Activated B cell treated with CpG ODN at 0.5 μM for 24 hours (primary cell): ENCODE measurements around the gene LIPC. TPM values are rescaled to one million over a fixed set of nuclear protein-coding genes. Genes with fewer than 3 reads are reported as not detected.

Experiments
- ATAC-seq: fragments of 200-7000 bp; cut with Tn5 transposase; one replicate; pipeline ENCODE4 v1.10.0; 2021; ENCODE audit warnings: low read depth, mild to moderate bottlenecking, moderate library complexity
- CTCF ChIA-PET: fragments of 350-600 bp; sonication (Branson Sonifier 250); formaldehyde crosslinking; loops from one replicate; lab custom pipeline; 2021; ENCODE audit warnings: antibody characterized with exemption; lab: Charles Lee
- POLR2A ChIA-PET: fragments of 350-600 bp; sonication (Branson Sonifier 250); formaldehyde crosslinking; loops from one replicate; lab custom pipeline; 2021; ENCODE audit warnings: antibody characterized with exemption; lab: Charles Lee
- DNase-seq: peaks from one replicate; pipeline ENCODE4 v3.0.0; 2022
- H3K27ac Mint-ChIP-seq: one replicate; pipeline ENCODE4 v1.8.0; 2020; ENCODE audit warnings: mixed read lengths
- H3K27me3 Mint-ChIP-seq: one replicate; pipeline ENCODE4 v1.8.0; 2021; ENCODE audit warnings: mixed read lengths
- H3K36me3 Mint-ChIP-seq: one replicate; pipeline ENCODE4 v1.8.0; 2021; ENCODE audit warnings: low read depth, mixed read lengths
- H3K4me1 Mint-ChIP-seq: one replicate; pipeline ENCODE4 v1.8.0; 2021; ENCODE audit warnings: mixed read lengths
- H3K4me3 Mint-ChIP-seq: one replicate; pipeline ENCODE4 v1.8.0; 2020; ENCODE audit warnings: mild to moderate bottlenecking, mixed read lengths
- H3K9me3 Mint-ChIP-seq: one replicate; pipeline ENCODE4 v1.8.0; 2020; ENCODE audit warnings: mixed read lengths
- CTCF ChIP-seq: fragments of 200-600 bp; IDR thresholded peaks from one replicate; pipeline ENCODE4 v1.8.0; 2022; ENCODE audit warnings: antibody characterized with exemption, mild to moderate bottlenecking
- intact Hi-C: fragments of 100-400 bp; cut with micrococcal nuclease; formaldehyde crosslinking; loops from one replicate; pipeline ENCODE4 v1.15.1; 2024
- total RNA-seq: library from RNA; stranded (reverse); gene quantifications from 2 replicates; pipeline ENCODE4 v1.2.3, GENCODE V29; 2022

Gene LIPC
- total RNA-seq, 1 donor from 2014 or later = not detected

- no peak for TF ChIP-seq CTCF
- Mint-ChIP-seq H3K36me3 (no peaks in the 10 kb centered on the region), H3K9me3 (no peaks in the 10 kb centered on the region), H3K4me1 (peaks cover 3% of the 10 kb centered on the region), H3K27me3 (peaks cover 5% of the 10 kb centered on the region), H3K27ac (no peak overlapping the region), H3K4me3 (no peak overlapping the region)
- CTCF ChIA-PET = no interaction called here
- intact Hi-C loops = no loop called here
- ATAC-seq (no peak), DNase-seq (no peak)
- POLR2A ChIA-PET = no interaction called here
These were observed 43.0 kb downstream of the LIPC start for GRCh38 chr15:58474741-58475323.

DNA sequence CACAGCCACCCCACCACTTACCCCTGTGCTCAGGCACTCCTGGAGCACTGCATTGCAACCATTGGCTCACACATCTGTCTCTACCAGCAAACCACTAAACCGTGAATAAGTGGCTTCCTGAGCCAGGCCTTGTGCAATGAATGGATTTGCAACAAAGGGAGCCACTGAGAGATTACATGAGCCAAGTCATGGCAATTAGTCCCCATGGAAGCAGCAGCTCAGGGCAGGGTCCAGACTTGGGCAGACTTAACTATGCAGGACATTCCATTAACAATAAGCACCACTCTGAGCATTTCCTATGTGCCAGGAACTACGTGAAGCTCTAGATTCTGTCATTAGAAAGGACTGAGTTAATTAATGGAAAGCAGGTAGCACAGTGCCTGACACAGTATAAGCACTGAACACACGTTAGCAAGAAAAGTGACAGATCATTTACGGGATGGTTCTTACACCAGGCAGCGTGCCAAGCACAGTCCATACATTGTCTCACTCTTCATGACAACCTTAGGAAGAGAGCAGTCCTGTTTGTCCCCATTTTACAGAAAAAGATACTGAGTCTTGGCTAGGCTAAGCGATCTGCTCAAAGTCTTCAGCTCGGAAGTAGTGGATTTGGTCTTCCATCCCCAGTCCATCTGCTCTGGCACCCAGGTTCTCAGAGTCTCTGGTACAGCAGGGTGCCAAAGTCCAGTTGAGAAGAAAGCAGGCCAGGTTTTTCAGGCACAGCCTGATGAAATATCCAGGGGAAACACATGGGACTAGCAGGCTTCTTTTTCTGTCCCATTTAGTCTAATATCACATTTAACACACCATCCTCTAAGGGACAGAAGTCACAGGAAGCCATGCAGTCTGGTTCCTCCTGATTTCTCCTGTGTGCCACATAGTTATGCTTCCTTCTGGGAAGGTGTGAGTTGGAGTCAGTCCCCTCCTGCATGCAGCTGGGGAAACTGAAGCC is 44.1 kb downstream of the LIPC start:
- no peak for TF ChIP-seq CTCF
- peaks cover 3% of the 10 kb centered on the region for H3K4me1 Mint-ChIP-seq
- ChIA-PET CTCF (no interaction called here), POLR2A (no interaction called here)
- no peak for DNase-seq
- H3K27me3 Mint-ChIP-seq = peaks cover 5% of the 10 kb centered on the region
- no peak overlapping the region for H3K27ac Mint-ChIP-seq
- no peak for ATAC-seq
- intact Hi-C loops = no loop called here
- no peaks in the 10 kb centered on the region for H3K36me3 Mint-ChIP-seq
- no peaks in the 10 kb centered on the region for H3K9me3 Mint-ChIP-seq
- no peak overlapping the region for H3K4me3 Mint-ChIP-seq

GRCh38 chr15:58476525-58477162 is 44.9 kb downstream of the LIPC start:
- Mint-ChIP-seq H3K4me3 (no peak overlapping the region), H3K27me3 (peaks cover 4% of the 10 kb centered on the region), H3K36me3 (no peaks in the 10 kb centered on the region), H3K4me1 (peaks cover 3% of the 10 kb centered on the region), H3K27ac (no peak overlapping the region), H3K9me3 (no peaks in the 10 kb centered on the region)
- intact Hi-C loops = no loop called here
- no peak for TF ChIP-seq CTCF
- no peak for DNase-seq
- no peak for ATAC-seq
- POLR2A ChIA-PET = no interaction called here
- CTCF ChIA-PET = no interaction called here

DNA sequence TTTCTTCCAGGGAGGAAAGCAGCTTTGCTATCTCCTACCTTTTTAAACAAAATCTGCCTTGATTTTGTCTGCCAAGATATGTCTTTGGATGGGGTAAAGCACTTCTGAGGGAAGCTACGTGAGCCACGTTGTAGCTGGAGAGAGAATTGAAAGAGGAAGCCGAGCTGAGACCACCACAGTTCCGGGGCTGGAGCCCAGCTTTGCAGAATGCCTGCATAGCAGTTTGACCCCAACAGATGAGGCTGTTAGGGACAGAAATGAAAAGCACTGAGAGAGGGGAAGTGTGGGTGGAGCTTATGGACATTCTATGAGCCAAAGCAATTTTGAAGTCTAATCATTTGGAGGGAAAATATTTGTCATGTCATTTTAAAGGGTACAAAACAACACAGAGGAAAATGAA is 45.4 kb downstream of the LIPC start:
- Mint-ChIP-seq H3K27me3 (peaks cover 3% of the 10 kb centered on the region), H3K4me1 (peaks cover 3% of the 10 kb centered on the region), H3K9me3 (no peaks in the 10 kb centered on the region), H3K4me3 (no peak overlapping the region), H3K36me3 (no peaks in the 10 kb centered on the region), H3K27ac (no peak overlapping the region)
- ChIA-PET CTCF (no interaction called here), POLR2A (no interaction called here)
- TF ChIP-seq CTCF = no peak
- ATAC-seq = no peak
- no peak for DNase-seq
- intact Hi-C loops = no loop called here

DNA sequence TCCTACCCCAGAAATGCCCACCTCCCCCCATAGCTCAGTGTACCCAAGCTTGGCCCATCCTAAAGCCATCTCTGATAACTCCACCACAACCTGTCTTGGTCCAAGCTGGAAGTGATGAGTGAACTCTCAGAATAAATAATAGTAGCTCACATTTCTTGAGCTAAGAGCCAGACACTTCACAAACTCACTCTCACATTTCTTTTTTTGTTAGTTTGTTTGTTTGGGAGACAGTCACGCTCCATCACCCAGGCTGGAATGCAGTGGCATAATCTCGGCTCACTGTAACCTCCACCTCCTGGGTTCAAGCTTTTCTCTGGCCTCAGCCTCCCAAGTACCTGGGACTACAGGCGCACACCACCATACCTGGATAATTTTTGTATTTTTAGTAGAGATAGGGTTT is 46.2 kb downstream of the LIPC start:
- no peak for DNase-seq
- no peak overlapping the region for H3K4me3 Mint-ChIP-seq
- ChIA-PET POLR2A (no interaction called here), CTCF (no interaction called here)
- no peaks in the 10 kb centered on the region for H3K9me3 Mint-ChIP-seq
- no peaks in the 10 kb centered on the region for H3K36me3 Mint-ChIP-seq
- intact Hi-C loops = no loop called here
- H3K4me1 Mint-ChIP-seq = peaks cover 3% of the 10 kb centered on the region
- no peak for TF ChIP-seq CTCF
- no peak overlapping the region for H3K27ac Mint-ChIP-seq
- H3K27me3 Mint-ChIP-seq = no peaks in the 10 kb centered on the region
- ATAC-seq = no peak
